GM20000 (cell line): ENCODE results near the gene TSPO.

Experiments
- DNase-seq: peaks from one replicate; pipeline ENCODE4 v3.0.0; 2012; ENCODE audit warnings: low spot score
- TF ChIP-seq, protein P1 (sequence below): IDR thresholded peaks from 2 replicates; pipeline ENCODE4 v1.5.1; 2012; ENCODE audit warnings: mild to moderate bottlenecking, control low read depth; ENCODE audit errors: extremely low read depth, missing control alignments

Gene TSPO

GRCh38 chr22:43212434-43212952 lies 61.1 kb downstream of the TSPO start:
- DNase-seq = no peak
- TF ChIP-seq, protein P1, sequence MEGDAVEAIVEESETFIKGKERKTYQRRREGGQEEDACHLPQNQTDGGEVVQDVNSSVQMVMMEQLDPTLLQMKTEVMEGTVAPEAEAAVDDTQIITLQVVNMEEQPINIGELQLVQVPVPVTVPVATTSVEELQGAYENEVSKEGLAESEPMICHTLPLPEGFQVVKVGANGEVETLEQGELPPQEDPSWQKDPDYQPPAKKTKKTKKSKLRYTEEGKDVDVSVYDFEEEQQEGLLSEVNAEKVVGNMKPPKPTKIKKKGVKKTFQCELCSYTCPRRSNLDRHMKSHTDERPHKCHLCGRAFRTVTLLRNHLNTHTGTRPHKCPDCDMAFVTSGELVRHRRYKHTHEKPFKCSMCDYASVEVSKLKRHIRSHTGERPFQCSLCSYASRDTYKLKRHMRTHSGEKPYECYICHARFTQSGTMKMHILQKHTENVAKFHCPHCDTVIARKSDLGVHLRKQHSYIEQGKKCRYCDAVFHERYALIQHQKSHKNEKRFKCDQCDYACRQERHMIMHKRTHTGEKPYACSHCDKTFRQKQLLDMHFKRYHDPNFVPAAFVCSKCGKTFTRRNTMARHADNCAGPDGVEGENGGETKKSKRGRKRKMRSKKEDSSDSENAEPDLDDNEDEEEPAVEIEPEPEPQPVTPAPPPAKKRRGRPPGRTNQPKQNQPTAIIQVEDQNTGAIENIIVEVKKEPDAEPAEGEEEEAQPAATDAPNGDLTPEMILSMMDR = no peak
